ENCODE results near the gene SSR4.
"Not testable (repeated sequence)": the region's sequence is repeated elsewhere in the genome, so short reads cannot be mapped to it uniquely, and the experiment has no call there.

Gene SSR4

GRCh38 chrX:153794018-153794896 lies at the start of gene SSR4, which contains the start of gene IDH3G:
Gene SSR4 (plus strand): TSS chrX:153794668. CDS start chrX:153794688, 20 bp downstream.
Gene IDH3G (minus strand): TSS chrX:153794375. CDS start chrX:153794326, 49 bp downstream.
- DNase-seq = peak; percentile 93

DNA sequence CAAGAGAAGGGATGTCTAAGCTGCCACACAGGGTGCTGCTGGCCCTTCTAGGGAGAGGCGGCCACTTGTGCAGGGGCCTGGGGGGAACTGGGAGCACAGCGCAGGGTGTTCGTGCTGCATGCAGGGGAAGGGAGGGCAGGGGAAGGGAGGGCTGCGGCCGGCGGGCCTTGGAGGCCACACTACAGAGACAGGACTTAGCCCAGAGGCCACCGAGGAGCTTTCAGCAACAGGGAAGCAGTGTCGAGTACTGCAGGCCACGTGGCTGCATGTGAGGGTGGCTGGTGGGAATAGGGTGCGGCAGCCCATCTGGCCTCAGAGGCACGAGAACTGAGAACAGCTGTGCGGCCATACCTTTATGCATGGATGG lies 49.4 kb upstream of the SSR4 start:
- peak; percentile 31 for DNase-seq

DNA sequence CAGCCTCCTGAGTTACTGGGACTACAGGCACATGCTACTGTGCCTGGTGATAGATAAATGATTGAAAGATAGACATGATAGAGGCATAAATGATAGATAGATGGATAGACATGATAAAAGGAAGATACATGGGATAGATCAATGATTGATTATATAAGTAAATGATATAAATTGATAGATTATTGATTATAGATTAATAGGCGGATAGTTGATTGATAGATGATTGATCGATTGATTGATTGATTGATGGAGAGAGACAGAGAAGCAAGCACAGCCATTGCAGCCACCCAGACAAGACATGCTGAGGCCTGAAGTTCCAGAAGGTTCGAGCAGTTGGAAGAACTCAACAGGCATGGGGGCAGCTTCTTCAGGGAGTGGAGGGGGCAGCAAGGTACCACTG lies 48.1 kb upstream of the SSR4 start:
- no peak for DNase-seq

- DNase-seq = not testable (repeated sequence)
Observed at GRCh38 chrX:153746991-153747390, 47.5 kb upstream of the SSR4 start.

DNA sequence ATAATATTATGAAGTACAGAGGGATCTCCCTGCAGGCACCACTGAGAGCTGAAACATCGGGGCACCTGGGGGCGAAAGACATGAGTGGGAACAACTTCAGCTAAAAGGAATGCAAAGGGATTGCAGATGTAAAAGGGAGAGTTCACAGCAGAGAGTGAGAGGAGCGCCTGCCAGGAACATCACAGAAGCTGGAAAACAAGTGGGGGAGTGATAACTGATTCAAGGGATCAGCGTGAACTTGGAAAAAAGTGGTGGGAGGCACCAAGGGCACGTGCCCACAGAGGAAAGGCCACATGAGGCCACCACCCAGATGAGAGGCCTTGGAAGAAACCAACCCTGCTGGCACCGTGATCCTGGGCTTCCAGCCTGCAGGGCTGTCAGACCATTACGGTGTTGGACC lies 45.5 kb upstream of the SSR4 start:
- not testable (repeated sequence) for DNase-seq

- DNase-seq = peak; percentile 75
Observed at GRCh38 chrX:153750127-153750774, 44.2 kb upstream of the SSR4 start.

- no peak for DNase-seq
Observed at GRCh38 chrX:153755136-153755535, 39.3 kb upstream of the SSR4 start.

- DNase-seq = no peak
Observed at GRCh38 chrX:153761863-153762262, 32.6 kb upstream of the SSR4 start.

- no peak for DNase-seq
Observed at GRCh38 chrX:153762626-153763173, 31.8 kb upstream of the SSR4 start.

DNA sequence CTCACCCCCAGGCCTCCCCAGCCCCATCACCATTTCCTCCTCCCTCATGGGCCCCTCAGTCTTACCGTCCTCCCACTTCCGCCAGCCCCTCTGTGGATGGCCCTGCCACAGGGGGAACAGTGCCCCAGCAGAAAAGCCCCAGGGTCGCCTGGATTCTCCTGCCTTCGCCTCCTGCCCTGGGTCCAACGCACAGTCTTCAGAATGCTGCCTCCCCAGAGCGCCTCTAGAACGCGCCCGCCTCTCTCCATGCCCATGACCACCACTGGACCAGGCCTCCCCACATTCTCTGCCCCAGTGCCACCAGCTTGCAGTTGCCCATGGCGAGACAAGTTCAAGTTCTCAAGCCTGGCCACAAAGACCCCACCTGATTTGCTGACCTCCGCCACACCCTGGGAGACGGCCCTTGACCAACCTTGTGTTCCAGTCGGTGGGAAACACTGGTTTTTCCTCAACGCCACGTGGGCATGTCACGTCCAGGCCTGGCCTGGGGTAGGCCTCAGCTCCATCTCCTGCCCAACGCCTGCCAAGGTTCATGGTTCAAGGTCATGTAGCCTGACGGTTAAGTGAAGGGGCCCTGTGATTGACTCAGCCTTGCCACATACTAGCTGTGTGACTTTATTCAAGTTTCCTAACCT lies 31.1 kb upstream of the SSR4 start:
- no peak for DNase-seq

DNA sequence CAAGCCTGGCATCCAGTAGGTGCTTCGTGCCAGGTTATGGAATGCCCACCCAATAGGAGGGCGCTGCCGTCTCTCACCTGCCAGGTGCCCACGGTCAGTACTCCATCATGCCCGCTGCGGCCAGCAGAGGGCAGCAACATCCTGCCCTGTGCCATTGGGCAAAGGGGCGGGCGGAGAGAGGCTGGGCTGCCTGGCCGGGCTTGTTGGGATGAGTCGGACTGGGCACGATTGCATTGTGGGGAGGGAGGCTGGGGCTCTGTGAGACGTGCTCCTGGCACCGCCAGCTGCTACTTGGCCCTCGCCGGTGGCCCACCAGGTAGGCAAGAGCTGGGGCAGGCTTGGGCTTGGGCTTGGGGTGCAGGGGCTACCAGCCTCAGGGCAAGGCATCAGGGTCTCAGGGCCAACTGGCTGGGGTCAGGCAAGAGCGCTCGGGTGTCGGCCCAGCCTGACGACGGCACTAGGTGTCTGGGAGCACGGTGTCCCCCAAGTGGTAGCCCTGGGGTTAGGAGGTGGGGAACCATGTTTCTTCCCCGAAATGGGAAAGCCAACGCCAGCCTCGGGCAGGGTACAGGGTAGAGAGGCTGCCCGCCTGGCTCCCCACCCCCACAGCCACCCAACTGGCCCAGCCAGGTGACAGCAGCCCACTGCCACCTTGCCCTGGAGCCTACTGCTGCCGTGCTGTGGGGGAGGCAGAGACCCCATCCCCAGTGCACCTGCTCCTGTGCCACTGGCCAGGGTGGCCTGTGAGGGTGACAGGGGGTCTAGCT lies 30.3 kb upstream of the SSR4 start, which contains the start of gene PLXNB3:
Gene PLXNB3, plus strand, starts transcription at position 261 of the 767 bp plus-strand sequence. CDS start 1,287 bp downstream, outside the sequence.
- peak; percentile 71 for DNase-seq

DNA sequence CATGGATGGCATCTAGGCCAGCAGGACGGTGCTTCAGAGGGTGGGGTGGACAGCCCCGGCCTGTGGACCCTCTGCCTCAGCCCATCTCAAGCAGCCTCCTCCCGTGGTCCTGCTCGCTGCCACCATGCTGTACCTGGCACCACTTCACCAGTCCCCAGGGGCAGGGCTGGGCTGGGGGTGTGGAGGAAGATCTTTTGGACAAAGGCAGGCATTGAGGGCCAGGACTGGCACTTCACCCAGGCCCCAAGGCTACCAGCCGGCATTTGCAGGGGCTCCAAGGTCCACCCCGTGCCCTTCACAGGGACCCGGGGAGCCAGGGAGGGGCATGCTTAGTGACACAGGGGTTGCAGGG lies 29.7 kb upstream of the SSR4 start:
- no peak for DNase-seq

GRCh38 chrX:153765138-153766079 lies 29.1 kb upstream of the SSR4 start:
- DNase-seq = no peak

DNA sequence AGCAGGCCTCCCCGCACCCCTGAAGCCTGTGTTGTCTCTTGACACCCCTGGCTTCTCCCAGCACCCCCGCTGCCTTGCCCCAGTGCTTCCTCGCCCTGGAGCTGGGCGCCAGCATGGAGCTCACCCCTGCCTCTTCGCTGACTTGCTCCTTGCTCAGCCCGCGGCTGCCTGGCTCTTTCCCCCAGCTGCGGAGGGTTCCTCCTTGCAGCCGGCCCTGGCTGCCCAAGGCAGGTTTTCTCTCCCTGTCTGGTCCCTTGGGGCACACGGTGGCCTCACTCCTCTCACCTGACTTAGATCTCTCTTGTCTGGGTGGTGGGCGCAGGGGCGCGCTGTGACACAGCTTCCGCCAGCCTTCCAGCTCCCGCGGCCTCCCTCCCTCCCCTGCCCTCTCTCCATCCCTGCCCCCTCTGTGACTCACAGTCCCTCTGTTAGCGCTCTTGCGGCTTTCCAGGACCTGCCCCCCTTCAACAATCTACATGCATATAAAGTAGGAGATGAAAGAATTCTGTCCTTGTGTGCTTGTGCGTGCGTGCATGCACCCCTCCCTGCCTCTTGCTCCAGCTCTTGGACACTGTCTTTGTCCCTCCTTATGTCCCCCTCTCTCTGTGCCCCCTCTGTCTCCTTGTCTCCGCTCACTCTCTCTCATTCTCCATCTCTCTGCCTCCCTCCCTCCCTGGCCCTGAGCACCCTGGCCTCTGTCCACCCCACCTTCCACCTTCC lies 28.2 kb upstream of the SSR4 start:
- peak; percentile 20 for DNase-seq

GRCh38 chrX:153766871-153767673 lies 27.4 kb upstream of the SSR4 start:
- DNase-seq = no peak

DNA sequence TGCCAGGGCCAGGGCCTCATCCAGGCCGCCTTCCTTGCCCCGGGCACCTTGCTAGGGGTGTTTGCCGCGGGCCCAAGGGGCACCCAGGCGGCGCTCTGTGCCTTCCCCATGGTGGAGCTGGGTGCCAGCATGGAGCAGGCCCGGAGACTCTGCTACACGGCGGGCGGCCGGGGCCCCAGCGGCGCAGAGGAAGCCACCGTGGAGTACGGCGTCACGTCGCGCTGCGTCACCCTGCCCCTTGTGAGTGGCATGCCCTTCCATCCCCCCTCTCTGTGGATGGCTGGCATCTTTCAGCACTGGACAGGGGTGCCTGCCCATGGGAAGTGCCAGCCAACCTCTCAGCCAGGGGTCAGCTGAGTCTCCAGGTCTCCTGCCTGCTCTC lies 26.8 kb upstream of the SSR4 start:
- no peak for DNase-seq

DNA sequence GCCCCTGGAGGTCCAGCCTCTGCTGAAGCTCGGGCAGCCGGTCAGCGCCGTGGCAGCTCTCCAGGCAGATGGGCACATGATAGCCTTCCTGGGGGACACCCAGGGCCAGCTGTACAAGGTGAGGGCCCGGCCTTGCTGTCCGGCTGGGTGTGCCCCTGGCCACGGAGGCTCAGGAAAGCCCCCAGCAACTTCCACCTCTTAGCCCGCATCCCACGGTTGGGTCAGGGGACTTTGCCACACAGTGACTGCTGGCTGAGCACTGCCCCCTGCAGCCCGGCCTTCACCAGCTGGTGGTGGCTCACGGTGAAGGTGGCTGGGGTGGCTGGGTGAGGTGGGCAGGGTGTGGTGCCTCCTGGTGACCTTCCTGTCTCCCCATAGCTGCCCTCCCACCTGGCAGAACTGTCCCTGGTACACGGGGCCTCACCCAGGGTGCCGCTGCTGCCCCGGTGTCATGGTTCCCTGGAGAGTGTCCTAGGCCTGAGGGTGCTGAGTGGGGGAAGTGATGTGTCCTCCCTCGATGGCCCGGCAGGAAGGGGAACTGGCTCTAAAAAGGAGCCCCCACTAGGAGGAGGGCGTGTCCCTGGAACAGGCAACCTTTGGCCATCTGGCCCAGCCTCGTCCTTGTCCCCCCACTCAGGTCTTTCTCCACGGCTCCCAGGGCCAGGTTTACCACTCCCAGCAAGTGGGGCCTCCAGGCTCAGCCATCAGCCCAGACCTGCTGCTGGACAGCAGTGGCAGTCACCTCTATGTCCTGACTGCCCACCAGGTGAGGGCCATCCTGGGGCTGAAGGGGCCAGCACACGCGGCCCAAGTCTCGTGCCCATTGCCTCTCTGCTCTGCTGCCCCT lies 25.9 kb upstream of the SSR4 start:
- DNase-seq = no peak

DNA sequence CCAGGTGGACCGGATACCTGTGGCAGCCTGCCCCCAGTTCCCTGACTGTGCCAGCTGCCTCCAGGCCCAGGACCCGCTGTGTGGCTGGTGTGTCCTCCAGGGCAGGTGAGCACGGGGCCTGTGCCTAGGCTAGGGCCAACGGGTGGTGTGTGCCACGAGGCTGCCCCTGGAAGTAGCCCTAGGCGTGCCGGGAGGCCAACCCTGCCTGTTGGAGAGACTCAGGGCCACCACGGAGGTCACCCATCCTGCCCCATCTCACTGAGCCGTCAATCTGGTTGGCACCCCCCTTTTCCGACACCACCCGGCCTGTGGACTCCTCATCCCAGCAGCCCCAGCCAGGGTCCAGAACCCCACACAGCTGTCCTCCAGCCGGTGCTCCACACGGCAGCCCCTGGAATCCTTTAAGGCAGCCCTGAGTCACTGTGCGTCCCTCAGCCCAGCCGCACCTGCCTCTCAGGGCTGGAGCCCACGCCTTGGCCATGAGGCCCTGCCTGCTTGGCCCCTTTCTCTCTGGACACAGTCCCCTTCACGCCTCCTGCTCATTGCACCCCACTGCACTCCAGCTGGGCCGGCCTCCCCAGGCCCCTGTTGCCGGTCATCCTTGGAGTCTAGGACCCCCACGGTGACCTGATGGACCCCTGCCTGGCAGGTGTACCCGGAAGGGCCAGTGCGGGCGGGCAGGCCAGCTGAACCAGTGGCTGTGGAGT lies 25.2 kb upstream of the SSR4 start:
- no peak for DNase-seq

Measured in NCI-H2171 treated with DMSO at 0.1 percent for 48 hours (cell line).